Panc1 (cell line): Measurements from ENCODE around the gene CORO1C. TPM values are rescaled to one million over a fixed set of nuclear protein-coding genes. Genes with fewer than 3 reads are reported as not detected.

Source experiments
- ATAC-seq: fragments of 200-7000 bp; cut with Tn5 transposase; 2 replicates; pipeline ENCODE4 v1.9.1; 2020; ENCODE audit warnings: mild to moderate bottlenecking, moderate library complexity
- BruUV-seq: library from RNA; stranded (reverse); fragments of 400-500 nt; replicated peaks from 2 replicates; lab custom pipeline; 2021; lab: Mats Ljungman, UMichigan
- CTCF ChIA-PET: fragments of 300-600 bp; sonication (Branson Sonifier 250); formaldehyde crosslinking; loops from one replicate; lab custom pipeline; 2022; ENCODE audit warnings: antibody characterized with exemption; lab: Charles Lee
- POLR2A ChIA-PET: fragments of 300-600 bp; sonication (Branson Sonifier 250); formaldehyde crosslinking; loops from one replicate; lab custom pipeline; 2022; ENCODE audit warnings: antibody characterized with exemption; lab: Charles Lee
- DNase-seq: peaks from one replicate; pipeline ENCODE4 v3.0.0-alpha.2; 2010; ENCODE audit warnings: low read depth, low spot score
- H3K27ac ChIP-seq: 2 replicates; pipeline ENCODE4 v1.5.1; 2011; ENCODE audit warnings: mild to moderate bottlenecking, low read length, inconsistent platforms
- H3K27me3 ChIP-seq: fragments of 200-500 bp; sonication (Bioruptor generic); 2 replicates; pipeline ENCODE4 v1.6.0; 2014; ENCODE audit warnings: low read length, inconsistent platforms; ENCODE audit not compliant: control insufficient read depth, insufficient read depth
- H3K36me3 ChIP-seq: fragments of 200-500 bp; sonication (Bioruptor generic); 2 replicates; pipeline ENCODE4 v1.5.1; 2014; ENCODE audit warnings: inconsistent platforms, mild to moderate bottlenecking, low read length, moderate library complexity; ENCODE audit not compliant: control insufficient read depth, insufficient read depth
- H3K4me1 ChIP-seq: 2 replicates; pipeline ENCODE4 v1.5.1; 2011; ENCODE audit warnings: inconsistent platforms, mild to moderate bottlenecking, low read length, moderate library complexity; ENCODE audit not compliant: control insufficient read depth, insufficient read depth
- H3K4me3 ChIP-seq, 2 experiments: 2 replicates each; pipeline ENCODE4 v1.5.1; 2011 to 2012; ENCODE audit warnings: low read depth in 2 of 2, low read length in 2 of 2, mild to moderate bottlenecking in 2 of 2, inconsistent platforms in 1 of 2, moderate library complexity in 1 of 2
- H3K9me3 ChIP-seq: fragments of 200-500 bp; sonication (Bioruptor generic); 2 replicates; pipeline ENCODE4 v1.5.1; 2014; ENCODE audit warnings: low read depth, mild to moderate bottlenecking, inconsistent platforms, low read length, moderate library complexity; ENCODE audit not compliant: control insufficient read depth, insufficient read depth
- CTCF ChIP-seq: fragments of 450-650 bp; IDR thresholded peaks from 2 replicates; pipeline ENCODE4 v1.5.1; 2017; ENCODE audit warnings: mild to moderate bottlenecking
- POLR2AphosphoS5 ChIP-seq: IDR thresholded peaks from 2 replicates; pipeline ENCODE4 v1.6.1; 2012; ENCODE audit warnings: mild to moderate bottlenecking, low read depth, low read length, moderate library complexity
- REST ChIP-seq, 2 experiments: IDR thresholded peaks; 2 replicates each; pipeline ENCODE4 v1.6.1; 2011 to 2012; ENCODE audit warnings: low read depth in 2 of 2, control low read depth in 1 of 2, low read length in 1 of 2, mild to moderate bottlenecking in 1 of 2, moderate library complexity in 1 of 2; ENCODE audit not compliant: insufficient read depth in 1 of 2
- SIN3A ChIP-seq: IDR thresholded peaks from 2 replicates; pipeline ENCODE4 v1.6.1; 2012; ENCODE audit warnings: low read depth, mild to moderate bottlenecking, low read length, moderate library complexity, borderline replicate concordance; ENCODE audit not compliant: insufficient read depth
- TCF7L2 ChIP-seq: IDR thresholded peaks from 2 replicates; pipeline ENCODE4 v1.6.1; 2011; ENCODE audit warnings: mild to moderate bottlenecking, low read depth, low read length, inconsistent platforms
- in situ Hi-C: cut with HindIII; loops from 2 replicates; pipeline ENCODE4 v1.10.0; 2016; ENCODE audit warnings: low sequenced_read_pairs, low pct_unique_long_range_greater_than_20kb
- intact Hi-C: fragments of 100-400 bp; cut with micrococcal nuclease; formaldehyde crosslinking; loops from one replicate; pipeline ENCODE4 v1.10.0; 2022; ENCODE audit not compliant: unreplicated experiment
- total RNA-seq: library from RNA; stranded (reverse); gene quantifications from one replicate; pipeline ENCODE4 v1.2.1, GENCODE V29; 2021; ENCODE audit not compliant: unreplicated experiment

The CORO1C gene
- total RNA-seq, 1 experiment from 2014 or later: 165 TPM

- no peaks in the 10 kb centered on the region for H3K9me3 ChIP-seq
- H3K4me1 ChIP-seq: peaks cover 47% of the 10 kb centered on the region
- BruUV-seq: no TSS peak
- ChIA-PET POLR2A (interaction anchor here (0.6 kb wide), 1 partner anchor 9 kb away, joined by 10 read pairs; no protein-coding TSS in a partner anchor), CTCF (no interaction called here)
- H3K27me3 ChIP-seq: no peaks in the 10 kb centered on the region
- H3K36me3 ChIP-seq: peaks cover 9% of the 10 kb centered on the region; the same call in 1 of the 2 replicates
- in situ Hi-C loops (no loop called here), intact Hi-C loops (no loop called here)
- peak overlapping the region; percentile 1 to 46; a peak in 2 of 4 replicates for H3K4me3 ChIP-seq
- no peak for TF ChIP-seq POLR2AphosphoS5
- no peak for TF ChIP-seq SIN3A
- no peak for TF ChIP-seq REST (IDR thresholded peaks at IDR 0.05; ENCODE audit: insufficient read depth in 1 of 2, low read depth in 2 of 2, low read length in 1 of 2)
- no peak for TF ChIP-seq CTCF
- no peak for TF ChIP-seq TCF7L2
- ATAC-seq (peak; percentile 56), DNase-seq (no peak)
- peak overlapping the region; percentile 81 for H3K27ac ChIP-seq
Measured at GRCh38 chr12:108691998-108692808, 39.1 kb downstream of the CORO1C start.

- Histone ChIP-seq H3K27me3 (no peaks in the 10 kb centered on the region), H3K4me3 (peak overlapping the region; percentile 10 to 46), H3K36me3 (peaks cover 9% of the 10 kb centered on the region; the same call in 1 of the 2 replicates), H3K9me3 (no peaks in the 10 kb centered on the region), H3K27ac (peak overlapping the region; percentile 81), H3K4me1 (peaks cover 52% of the 10 kb centered on the region)
- intact Hi-C loops: no loop called here
- BruUV-seq: no TSS peak
- in situ Hi-C loops: no loop called here
- peak; percentile 76 for DNase-seq
- peak; percentile 89 for ATAC-seq
- TF ChIP-seq POLR2AphosphoS5: no peak
- no peak for TF ChIP-seq SIN3A
- CTCF ChIA-PET: no interaction called here
- POLR2A ChIA-PET: no interaction called here
Measured at GRCh38 chr12:108691175-108691997, 39.9 kb downstream of the CORO1C start.
